ENCODE results near the gene CCDC122.

- TF ChIP-seq SP1 (IDR thresholded peaks at IDR 0.05) (no peak), NFRKB (IDR thresholded peaks at IDR 0.05) (no peak), FOXK2 (IDR thresholded peaks at IDR 0.05) (no peak), L3MBTL2 (conservative IDR thresholded peaks at IDR 0.05) (no peak), FOXM1 (IDR thresholded peaks at IDR 0.05; ENCODE audit: borderline replicate concordance) (no peak), TARDBP (IDR thresholded peaks at IDR 0.05) (no peak), ARNT (IDR thresholded peaks at IDR 0.05) (no peak), FOXA1 (IDR thresholded peaks at IDR 0.05) (no peak), LEF1 (IDR thresholded peaks at IDR 0.05; ENCODE audit: borderline replicate concordance) (no peak)
- TF ChIP-seq, protein P1, sequence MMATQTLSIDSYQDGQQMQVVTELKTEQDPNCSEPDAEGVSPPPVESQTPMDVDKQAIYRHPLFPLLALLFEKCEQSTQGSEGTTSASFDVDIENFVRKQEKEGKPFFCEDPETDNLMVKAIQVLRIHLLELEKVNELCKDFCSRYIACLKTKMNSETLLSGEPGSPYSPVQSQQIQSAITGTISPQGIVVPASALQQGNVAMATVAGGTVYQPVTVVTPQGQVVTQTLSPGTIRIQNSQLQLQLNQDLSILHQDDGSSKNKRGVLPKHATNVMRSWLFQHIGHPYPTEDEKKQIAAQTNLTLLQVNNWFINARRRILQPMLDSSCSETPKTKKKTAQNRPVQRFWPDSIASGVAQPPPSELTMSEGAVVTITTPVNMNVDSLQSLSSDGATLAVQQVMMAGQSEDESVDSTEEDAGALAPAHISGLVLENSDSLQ (IDR thresholded peaks at IDR 0.05) = no peak
Measured at GRCh38 chr13:43884222-43884621, 4.7 kb upstream of the CCDC122 start.
